ENCODE results near the gene MGAT3. TPM values are rescaled to one million over a fixed set of nuclear protein-coding genes. Genes with fewer than 3 reads are reported as not detected.

The MGAT3 gene
- total and polyA plus RNA-seq, 2 of the 13 experiments (the other 11 are each of a cell fraction or from before 2014, with no cell fraction given): 0.11 to 0.15 TPM

DNA sequence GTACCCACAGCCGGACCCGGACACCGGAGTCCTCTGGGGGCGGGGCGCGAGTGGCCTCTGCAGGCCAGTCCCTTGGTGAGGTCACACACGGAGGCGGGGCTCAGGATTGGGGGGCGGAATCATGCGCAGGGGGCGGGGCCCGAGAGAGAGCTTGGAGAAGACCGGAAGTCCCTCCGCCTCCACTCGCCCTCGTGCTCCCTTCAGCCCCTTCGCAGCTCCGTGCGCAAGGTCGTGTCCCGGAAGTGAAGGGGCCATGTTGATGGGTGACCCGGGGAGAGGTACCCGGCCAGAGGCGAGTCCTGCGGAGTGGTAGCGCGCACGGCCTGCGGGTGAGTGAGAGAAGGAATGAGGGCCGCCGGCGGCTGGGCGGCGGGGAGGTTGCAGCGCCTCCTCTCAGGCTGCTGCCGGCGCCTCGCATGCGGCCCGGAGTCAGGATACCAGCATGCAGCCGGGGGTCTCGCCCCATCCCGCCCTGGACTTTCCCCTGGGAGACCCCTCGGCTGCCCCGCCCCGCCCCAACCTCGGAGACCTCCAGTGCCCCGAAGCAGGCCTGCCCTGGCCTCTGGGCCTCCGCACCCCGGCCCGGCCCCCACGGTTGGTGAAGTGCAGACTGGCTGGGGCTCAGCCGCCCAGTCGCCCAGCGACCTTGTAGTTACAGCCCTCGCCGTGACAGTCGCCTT, 45.4 kb downstream of the MGAT3 start, which contains the start of gene MIEF1 (continued):
- TF ChIP-seq U2AF2 (IDR thresholded peaks at IDR 0.05; ENCODE audit: low read depth, low read length): no peak
- TF ChIP-seq ZFP41 (CRISPR knock-in tag; IDR thresholded peaks at IDR 0.05; ENCODE audit: borderline replicate concordance): peak; percentile 31; the same call in 1 of the 2 replicates
- TF ChIP-seq, protein P1, sequence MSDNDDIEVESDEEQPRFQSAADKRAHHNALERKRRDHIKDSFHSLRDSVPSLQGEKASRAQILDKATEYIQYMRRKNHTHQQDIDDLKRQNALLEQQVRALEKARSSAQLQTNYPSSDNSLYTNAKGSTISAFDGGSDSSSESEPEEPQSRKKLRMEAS (IDR thresholded peaks at IDR 0.05): peak; percentile 98
- TF ChIP-seq IRX3 (CRISPR knock-in tag; IDR thresholded peaks at IDR 0.05; ENCODE audit: borderline replicate concordance, low read depth): no peak
- TF ChIP-seq RNF2 (conservative IDR thresholded peaks at IDR 0.05; ENCODE audit: low read depth): no peak
- TF ChIP-seq ZNF710 (CRISPR knock-in tag; IDR thresholded peaks at IDR 0.05; ENCODE audit: borderline replicate concordance): no peak
- TF ChIP-seq MLXIP (CRISPR knock-in tag; IDR thresholded peaks at IDR 0.05; ENCODE audit: borderline replicate concordance): no peak
- TF ChIP-seq ZBTB34 (CRISPR knock-in tag; IDR thresholded peaks at IDR 0.05): no peak
- 0 out of 2 replicates have a peak, but pooled peaks have one; percentile 32 for TF ChIP-seq BCL6 (CRISPR knock-in tag; IDR thresholded peaks at IDR 0.05)
- TF ChIP-seq, protein P2, sequence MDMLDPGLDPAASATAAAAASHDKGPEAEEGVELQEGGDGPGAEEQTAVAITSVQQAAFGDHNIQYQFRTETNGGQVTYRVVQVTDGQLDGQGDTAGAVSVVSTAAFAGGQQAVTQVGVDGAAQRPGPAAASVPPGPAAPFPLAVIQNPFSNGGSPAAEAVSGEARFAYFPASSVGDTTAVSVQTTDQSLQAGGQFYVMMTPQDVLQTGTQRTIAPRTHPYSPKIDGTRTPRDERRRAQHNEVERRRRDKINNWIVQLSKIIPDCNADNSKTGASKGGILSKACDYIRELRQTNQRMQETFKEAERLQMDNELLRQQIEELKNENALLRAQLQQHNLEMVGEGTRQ (IDR thresholded peaks at IDR 0.05; ENCODE audit: low read depth, low read length): no peak
- TF ChIP-seq, protein P2 (CRISPR knock-in tag; IDR thresholded peaks at IDR 0.05; ENCODE audit: borderline replicate concordance): 0 out of 2 replicates have a peak, but pooled peaks have one; percentile 42
- TF ChIP-seq ZNF383 (CRISPR knock-in tag; IDR thresholded peaks at IDR 0.05; ENCODE audit: borderline replicate concordance): no peak
- no peak for TF ChIP-seq TBL1XR1 (IDR thresholded peaks at IDR 0.05; ENCODE audit: borderline replicate concordance, low read length, partially characterized antibody)
- TF ChIP-seq, protein P3, sequence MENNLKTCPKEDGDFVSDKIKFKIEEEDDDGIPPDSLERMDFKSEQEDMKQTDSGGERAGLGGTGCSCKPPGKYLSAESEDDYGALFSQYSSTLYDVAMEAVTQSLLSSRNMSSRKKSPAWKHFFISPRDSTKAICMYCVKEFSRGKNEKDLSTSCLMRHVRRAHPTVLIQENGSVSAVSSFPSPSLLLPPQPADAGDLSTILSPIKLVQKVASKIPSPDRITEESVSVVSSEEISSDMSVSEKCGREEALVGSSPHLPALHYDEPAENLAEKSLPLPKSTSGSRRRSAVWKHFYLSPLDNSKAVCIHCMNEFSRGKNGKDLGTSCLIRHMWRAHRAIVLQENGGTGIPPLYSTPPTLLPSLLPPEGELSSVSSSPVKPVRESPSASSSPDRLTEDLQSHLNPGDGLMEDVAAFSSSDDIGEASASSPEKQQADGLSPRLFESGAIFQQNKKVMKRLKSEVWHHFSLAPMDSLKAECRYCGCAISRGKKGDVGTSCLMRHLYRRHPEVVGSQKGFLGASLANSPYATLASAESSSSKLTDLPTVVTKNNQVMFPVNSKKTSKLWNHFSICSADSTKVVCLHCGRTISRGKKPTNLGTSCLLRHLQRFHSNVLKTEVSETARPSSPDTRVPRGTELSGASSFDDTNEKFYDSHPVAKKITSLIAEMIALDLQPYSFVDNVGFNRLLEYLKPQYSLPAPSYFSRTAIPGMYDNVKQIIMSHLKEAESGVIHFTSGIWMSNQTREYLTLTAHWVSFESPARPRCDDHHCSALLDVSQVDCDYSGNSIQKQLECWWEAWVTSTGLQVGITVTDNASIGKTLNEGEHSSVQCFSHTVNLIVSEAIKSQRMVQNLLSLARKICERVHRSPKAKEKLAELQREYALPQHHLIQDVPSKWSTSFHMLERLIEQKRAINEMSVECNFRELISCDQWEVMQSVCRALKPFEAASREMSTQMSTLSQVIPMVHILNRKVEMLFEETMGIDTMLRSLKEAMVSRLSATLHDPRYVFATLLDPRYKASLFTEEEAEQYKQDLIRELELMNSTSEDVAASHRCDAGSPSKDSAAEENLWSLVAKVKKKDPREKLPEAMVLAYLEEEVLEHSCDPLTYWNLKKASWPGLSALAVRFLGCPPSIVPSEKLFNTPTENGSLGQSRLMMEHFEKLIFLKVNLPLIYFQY (CRISPR knock-in tag; IDR thresholded peaks at IDR 0.05; ENCODE audit: borderline replicate concordance): peak; percentile 51; the same call in 1 of the 2 replicates
